ENCODE measurements around the gene CCM2.

- TF ChIP-seq CTCF (IDR thresholded peaks at IDR 0.05 in 8 of 11, conservative IDR thresholded peaks at IDR 0.05 in 3 of 11) (no peak), POLR2A (IDR thresholded peaks at IDR 0.05) (no peak), POLR2AphosphoS5 (IDR thresholded peaks at IDR 0.05) (no peak)
Observed at GRCh38 chr7:45003789-45004188, 3.8 kb downstream of the CCM2 start.
